Stimulated activated effector memory CD8-positive, alpha-beta T cell treated with anti-CD3 and anti-CD28 coated beads, Interleukin-12 subunit alpha, Interleukin-12 subunit beta, amount 100 ng/mL, for 72 hours (primary cell): ENCODE data around the gene ARRB1.
A peak's percentile ranks its signal among the peaks of the same experiment; 100 is the strongest.

Source experiments
- ATAC-seq: fragments of 150-1000 bp; cut with Tn5 transposase; 2 replicates; pipeline ENCODE4 v1.10.0; 2021
- DNase-seq, 2 donors: peaks; one replicate each; pipeline ENCODE4 v3.0.0; 2021 to 2022; ENCODE audit warnings: low spot score in 2 of 2
- H3K27ac Mint-ChIP-seq: one replicate; pipeline ENCODE4 v1.8.0; 2022; ENCODE audit warnings: mild to moderate bottlenecking, mixed read lengths
- H3K36me3 Mint-ChIP-seq: one replicate; pipeline ENCODE4 v1.8.0; 2022; ENCODE audit warnings: mild to moderate bottlenecking, mixed read lengths
- H3K4me1 Mint-ChIP-seq: one replicate; pipeline ENCODE4 v1.8.0; 2022; ENCODE audit warnings: mixed read lengths
- H3K4me3 Mint-ChIP-seq: one replicate; pipeline ENCODE4 v1.8.0; 2022; ENCODE audit warnings: mild to moderate bottlenecking, mixed read lengths
- H3K9me3 Mint-ChIP-seq: one replicate; pipeline ENCODE4 v1.8.0; 2022; ENCODE audit warnings: mixed read lengths

The ARRB1 gene

DNA sequence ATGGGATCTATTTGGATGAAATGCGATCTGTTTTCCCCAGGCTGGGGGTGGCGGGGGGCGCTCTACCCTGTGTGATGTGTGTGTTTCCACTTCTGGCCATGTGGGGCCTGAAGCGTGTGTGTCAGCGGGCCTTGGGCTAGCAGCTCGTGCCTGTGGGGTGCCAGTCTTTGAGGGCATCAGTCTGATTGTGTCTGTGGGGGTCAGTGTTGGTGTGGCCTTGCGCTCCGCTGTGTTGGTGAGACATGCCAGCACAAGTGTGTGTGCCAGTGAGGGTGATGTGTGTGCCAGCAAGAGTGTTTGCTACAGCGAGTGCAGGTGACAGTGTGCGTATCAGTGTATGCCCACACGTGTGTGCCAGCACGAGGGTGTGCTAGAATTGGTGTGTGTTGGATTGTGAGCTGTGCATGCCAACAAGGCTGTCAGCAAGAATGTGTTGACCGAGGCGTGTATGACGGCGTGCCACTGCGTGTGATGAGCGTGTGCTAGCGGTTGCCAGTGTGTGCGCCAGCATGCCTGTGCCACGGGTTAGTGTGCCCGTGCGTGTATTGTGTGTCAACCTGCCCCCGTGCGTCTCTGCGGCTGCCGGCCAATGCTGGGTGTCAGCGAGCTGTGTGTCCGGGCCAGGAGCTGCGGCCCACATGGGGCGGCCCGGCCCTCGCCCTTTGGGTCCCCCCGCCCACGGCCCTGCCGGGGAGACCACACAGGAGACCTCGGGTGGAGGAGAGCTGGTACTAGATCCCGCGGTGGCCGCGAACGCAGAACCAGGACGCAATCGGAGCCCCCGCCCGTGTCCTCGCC is 519 bp downstream of the ARRB1 start:
- peak overlapping the region; percentile 76 for H3K4me3 Mint-ChIP-seq
- peaks cover 56% of the 10 kb centered on the region for H3K4me1 Mint-ChIP-seq
- peak in 1 of 2 donors; percentile 64 for DNase-seq
- peak overlapping the region; percentile 84 for H3K27ac Mint-ChIP-seq
- peaks cover 5% of the 10 kb centered on the region for H3K36me3 Mint-ChIP-seq
- peak; percentile 43 for ATAC-seq
- no peaks in the 10 kb centered on the region for H3K9me3 Mint-ChIP-seq

DNA sequence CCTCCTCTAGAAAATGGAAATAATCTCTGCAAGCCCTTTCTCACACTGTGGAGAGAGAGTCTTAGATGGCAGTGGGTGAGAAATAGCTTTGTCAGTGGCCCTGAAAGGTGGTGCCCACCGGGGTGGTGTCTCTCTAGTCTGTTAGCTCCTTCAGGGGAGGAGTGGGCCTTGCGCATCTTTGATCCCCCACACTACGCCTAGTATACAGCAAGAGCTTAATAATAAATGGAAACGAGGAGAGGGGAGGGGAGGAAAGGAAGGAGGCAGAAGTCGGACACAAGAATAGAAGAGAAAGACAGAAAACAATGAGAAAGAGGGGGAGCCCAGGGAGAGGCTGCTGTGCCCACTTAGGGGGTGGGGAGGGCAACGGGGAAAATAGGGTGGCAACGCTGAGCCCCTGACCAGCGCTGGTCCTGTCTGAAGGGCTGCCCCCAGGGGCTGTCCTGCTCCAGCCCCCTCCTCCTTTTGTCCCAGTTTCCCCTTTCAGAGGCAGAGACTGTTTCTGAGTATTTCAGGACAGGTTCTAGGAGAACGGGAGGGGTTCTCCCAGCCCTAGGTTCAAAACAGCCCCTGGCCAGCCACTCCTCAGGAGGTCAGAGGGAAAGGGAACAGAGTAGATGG is 1.2 kb downstream of the ARRB1 start:
- Mint-ChIP-seq H3K9me3 (no peaks in the 10 kb centered on the region), H3K27ac (peak overlapping the region; percentile 84), H3K4me1 (peaks cover 63% of the 10 kb centered on the region), H3K36me3 (peaks cover 5% of the 10 kb centered on the region), H3K4me3 (peak overlapping the region; percentile 76)
- DNase-seq, result no peak
- no peak for ATAC-seq

GRCh38 chr11:75349521-75350116 is 1.8 kb downstream of the ARRB1 start:
- Mint-ChIP-seq H3K4me3 (peak overlapping the region; percentile 76), H3K4me1 (peaks cover 65% of the 10 kb centered on the region)

GRCh38 chr11:75347781-75348566 is 3.5 kb downstream of the ARRB1 start:
- DNase-seq (no peak), ATAC-seq (no peak)
- Mint-ChIP-seq H3K4me1 (peaks cover 69% of the 10 kb centered on the region), H3K36me3 (peaks cover 5% of the 10 kb centered on the region), H3K4me3 (no peak overlapping the region), H3K9me3 (no peaks in the 10 kb centered on the region), H3K27ac (peak overlapping the region; percentile 10)

More at GRCh38 chr11:75349521-75350116, 1.8 kb downstream of the ARRB1 start:
- DNase-seq (no peak), ATAC-seq (no peak)
- Mint-ChIP-seq H3K9me3 (no peaks in the 10 kb centered on the region), H3K27ac (peak overlapping the region; percentile 84), H3K36me3 (peaks cover 5% of the 10 kb centered on the region)

DNA sequence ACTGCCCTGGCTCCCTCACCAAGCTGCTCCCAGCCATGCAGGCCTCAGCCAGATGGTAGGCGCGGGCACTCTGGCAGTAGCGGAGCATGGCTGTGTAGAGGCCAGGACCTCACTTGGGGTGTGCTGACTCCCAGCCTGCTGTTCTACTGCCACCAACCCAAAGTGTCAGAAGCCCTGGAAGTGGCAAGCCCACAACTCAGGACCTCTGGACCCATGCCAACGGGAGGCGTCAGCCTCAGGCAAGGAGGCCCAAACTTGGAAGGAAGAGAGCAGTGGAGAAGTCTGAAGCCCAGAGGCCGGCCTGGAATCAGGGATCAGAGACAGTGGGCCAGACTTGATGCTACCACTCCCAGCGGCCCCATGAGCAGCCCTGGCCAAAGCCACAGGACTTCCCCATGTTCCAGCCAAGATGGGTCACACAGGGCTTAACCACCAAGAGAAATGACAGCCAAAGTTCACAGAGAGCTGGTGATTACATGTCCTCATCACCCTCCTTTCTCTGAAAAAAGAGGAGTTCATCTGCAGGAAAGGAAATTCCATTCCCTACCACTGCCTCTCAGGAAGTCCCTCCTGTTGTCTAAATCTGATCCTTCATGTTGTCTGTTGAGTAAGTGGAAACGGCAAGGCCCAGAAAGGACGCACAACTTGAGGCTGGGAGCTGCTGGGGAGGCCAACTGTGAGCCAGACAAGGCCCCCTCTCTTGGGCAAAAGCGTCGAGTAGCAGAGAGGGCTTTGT is 4.4 kb downstream of the ARRB1 start:
- peak overlapping the region; percentile 86 for H3K27ac Mint-ChIP-seq
- H3K4me1 Mint-ChIP-seq, result peaks cover 69% of the 10 kb centered on the region
- peaks cover 5% of the 10 kb centered on the region for H3K36me3 Mint-ChIP-seq
- ATAC-seq, result no peak
- H3K9me3 Mint-ChIP-seq, result no peaks in the 10 kb centered on the region
- no peak for DNase-seq
- H3K4me3 Mint-ChIP-seq, result no peak overlapping the region

DNA sequence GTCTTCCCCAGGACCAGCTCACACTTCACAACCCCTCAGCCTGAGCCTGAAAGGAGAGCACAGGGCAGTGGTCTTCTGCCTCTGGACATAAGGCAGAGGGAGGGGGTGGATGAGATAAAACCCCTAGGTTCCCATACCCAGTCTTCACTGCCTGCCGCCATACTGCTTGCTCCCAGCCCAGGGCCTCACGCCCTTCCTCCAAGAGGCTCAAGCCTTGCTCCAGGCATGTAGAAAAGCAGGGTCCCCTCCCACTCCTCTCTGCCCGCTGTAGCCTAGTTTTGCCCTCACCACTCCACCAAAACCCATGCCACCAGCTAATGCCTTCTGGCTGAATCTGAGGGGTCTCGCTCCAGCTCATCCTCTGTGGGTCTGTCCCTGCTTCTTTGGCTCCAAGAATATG is 5.2 kb downstream of the ARRB1 start:
- ATAC-seq (no peak), DNase-seq (no peak)
- no peak overlapping the region for H3K4me3 Mint-ChIP-seq
- peaks cover 72% of the 10 kb centered on the region for H3K4me1 Mint-ChIP-seq
- peaks cover 5% of the 10 kb centered on the region for H3K36me3 Mint-ChIP-seq
- peak overlapping the region; percentile 86 for H3K27ac Mint-ChIP-seq
- H3K9me3 Mint-ChIP-seq, result no peaks in the 10 kb centered on the region

- Mint-ChIP-seq H3K4me1 (peaks cover 73% of the 10 kb centered on the region), H3K4me3 (no peak overlapping the region), H3K9me3 (no peaks in the 10 kb centered on the region), H3K36me3 (no peaks in the 10 kb centered on the region), H3K27ac (peak overlapping the region; percentile 86)
- ATAC-seq (peak; percentile 31), DNase-seq (no peak)
These were observed 5.9 kb downstream of the ARRB1 start for GRCh38 chr11:75345455-75346160.

GRCh38 chr11:75344761-75345454 is 6.6 kb downstream of the ARRB1 start:
- Mint-ChIP-seq H3K9me3 (no peaks in the 10 kb centered on the region), H3K27ac (peak overlapping the region; percentile 95), H3K4me1 (peaks cover 73% of the 10 kb centered on the region)

DNA sequence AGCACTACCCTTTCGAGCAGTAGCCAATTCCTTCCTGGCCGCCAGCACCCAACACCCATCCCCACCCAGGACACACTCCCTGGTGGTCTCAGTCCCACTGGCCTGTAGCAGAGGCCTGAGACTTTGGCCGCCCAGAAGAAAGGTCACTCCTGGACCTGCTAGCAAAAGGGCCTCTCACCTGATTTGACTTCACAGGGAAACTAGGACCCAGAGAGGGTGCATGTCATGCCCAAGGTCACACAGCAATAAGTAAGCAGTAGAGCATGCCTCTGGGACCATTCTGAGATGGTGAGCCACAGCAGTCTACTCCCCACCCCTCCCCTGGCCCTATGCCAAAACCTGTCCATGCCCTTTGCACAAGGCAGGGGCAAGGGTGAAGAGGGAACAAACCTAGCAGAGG is 7.3 kb downstream of the ARRB1 start:
- no peaks in the 10 kb centered on the region for H3K36me3 Mint-ChIP-seq
- no peak overlapping the region for H3K4me3 Mint-ChIP-seq
- H3K9me3 Mint-ChIP-seq, result no peaks in the 10 kb centered on the region
- DNase-seq (no peak), ATAC-seq (no peak)
- H3K4me1 Mint-ChIP-seq, result peaks cover 74% of the 10 kb centered on the region
- peak overlapping the region; percentile 95 for H3K27ac Mint-ChIP-seq

More at GRCh38 chr11:75344761-75345454, 6.6 kb downstream of the ARRB1 start:
- Mint-ChIP-seq H3K36me3 (no peaks in the 10 kb centered on the region), H3K4me3 (no peak overlapping the region)
- ATAC-seq, result no peak
- no peak for DNase-seq

- no peak overlapping the region for H3K4me3 Mint-ChIP-seq
- DNase-seq (no peak), ATAC-seq (no peak)
- H3K4me1 Mint-ChIP-seq, result peaks cover 76% of the 10 kb centered on the region
- H3K36me3 Mint-ChIP-seq, result no peaks in the 10 kb centered on the region
- H3K27ac Mint-ChIP-seq, result peak overlapping the region; percentile 95
- H3K9me3 Mint-ChIP-seq, result no peaks in the 10 kb centered on the region
These were observed 8.2 kb downstream of the ARRB1 start for GRCh38 chr11:75342966-75343870.

GRCh38 chr11:75342231-75342918 is 9.1 kb downstream of the ARRB1 start:
- Mint-ChIP-seq H3K27ac (peak overlapping the region; percentile 95), H3K36me3 (no peaks in the 10 kb centered on the region)
- no peak for ATAC-seq

GRCh38 chr11:75341612-75342011 is 9.8 kb downstream of the ARRB1 start:
- Mint-ChIP-seq H3K27ac (peak overlapping the region; percentile 95), H3K4me1 (peaks cover 79% of the 10 kb centered on the region), H3K36me3 (no peaks in the 10 kb centered on the region), H3K9me3 (no peaks in the 10 kb centered on the region), H3K4me3 (peak overlapping the region; percentile 66)
- ATAC-seq, result no peak
- DNase-seq, result no peak

More at GRCh38 chr11:75342231-75342918, 9.1 kb downstream of the ARRB1 start:
- Mint-ChIP-seq H3K9me3 (no peaks in the 10 kb centered on the region), H3K4me3 (peak overlapping the region; percentile 66), H3K4me1 (peaks cover 78% of the 10 kb centered on the region)
- no peak for DNase-seq
